Left ventricle myocardium superior (tissue), 1 donor: ENCODE measurements around the gene GPC6. TPM values are rescaled to one million over a fixed set of nuclear protein-coding genes. Genes with fewer than 3 reads are reported as not detected.

ENCODE experiments used
- ATAC-seq: fragments of 200-7000 bp; cut with Tn5 transposase; one replicate; pipeline ENCODE4 v1.9.1; 2020; ENCODE audit warnings: mild to moderate bottlenecking, moderate library complexity
- DNase-seq: peaks from one replicate; pipeline ENCODE4 v3.0.0-alpha.2; 2020
- intact Hi-C: fragments of 100-400 bp; cut with micrococcal nuclease; formaldehyde crosslinking; loops from one replicate; pipeline ENCODE4 v1.11.0; 2022
- total RNA-seq: library from RNA; stranded (reverse); fragmentation: NEBNext Ultra II Directional; extraction: Animal tissue kit (Norgen Biotek cat#: 25700); gene quantifications from one replicate; pipeline ENCODE4 v1.2.1, GENCODE V29; 2021
- donor health status: DM: no; HTN: yes; CAD: no; lungs with severe emphysema.

GPC6 gene
- total RNA-seq, 1 donor from 2014 or later, result 1.6 TPM

GRCh38 chr13:93621051-93621450, 394.4 kb downstream of the GPC6 start:
- DNase-seq, result no peak
- intact Hi-C loops, result no loop called here
- no peak for ATAC-seq

GRCh38 chr13:93621966-93622365, 395.4 kb downstream of the GPC6 start:
- intact Hi-C loops, result no loop called here
- no peak for ATAC-seq
- no peak for DNase-seq

GRCh38 chr13:93624311-93624777, 397.7 kb downstream of the GPC6 start:
- intact Hi-C loops, result no loop called here
- no peak for DNase-seq
- no peak for ATAC-seq

GRCh38 chr13:93625536-93625935, 398.9 kb downstream of the GPC6 start:
- intact Hi-C loops, result no loop called here
- DNase-seq (no peak), ATAC-seq (no peak)

- intact Hi-C loops, result no loop called here
- no peak for DNase-seq
- ATAC-seq, result no peak
Measured at GRCh38 chr13:93628136-93628797, 401.7 kb downstream of the GPC6 start.

- ATAC-seq, result peak; percentile 88
- intact Hi-C loops, result no loop called here
- DNase-seq, result no peak
Measured at GRCh38 chr13:93635616-93636032, 409.0 kb downstream of the GPC6 start.

- DNase-seq (no peak), ATAC-seq (no peak)
Measured at GRCh38 chr13:93637852-93638251, 411.2 kb downstream of the GPC6 start.

GRCh38 chr13:93640452-93640851, 413.8 kb downstream of the GPC6 start:
- DNase-seq (no peak), ATAC-seq (no peak)
- intact Hi-C loops, result no loop called here

More at GRCh38 chr13:93637852-93638251, 411.2 kb downstream of the GPC6 start:
- intact Hi-C loops, result no loop called here

- DNase-seq (no peak), ATAC-seq (peak; percentile 55)
- intact Hi-C loops, result no loop called here
Measured at GRCh38 chr13:93646245-93646644, 419.6 kb downstream of the GPC6 start.

- no peak for DNase-seq
- ATAC-seq, result no peak
- intact Hi-C loops, result no loop called here
Measured at GRCh38 chr13:93649496-93649895, 422.9 kb downstream of the GPC6 start.

- DNase-seq (no peak), ATAC-seq (no peak)
- intact Hi-C loops, result no loop called here
Measured at GRCh38 chr13:93653776-93654175, 427.2 kb downstream of the GPC6 start.

GRCh38 chr13:93655154-93655553, 428.5 kb downstream of the GPC6 start:
- no peak for ATAC-seq
- intact Hi-C loops, result no loop called here

GRCh38 chr13:93660391-93661063, 433.9 kb downstream of the GPC6 start:
- ATAC-seq (no peak), DNase-seq (no peak)
- intact Hi-C loops, result no loop called here

More at GRCh38 chr13:93655154-93655553, 428.5 kb downstream of the GPC6 start:
- no peak for DNase-seq

GRCh38 chr13:93670866-93671265, 444.3 kb downstream of the GPC6 start:
- DNase-seq, result no peak
- intact Hi-C loops, result no loop called here

GRCh38 chr13:93672996-93673395, 446.4 kb downstream of the GPC6 start:
- intact Hi-C loops, result no loop called here
- ATAC-seq (no peak), DNase-seq (no peak)

More at GRCh38 chr13:93670866-93671265, 444.3 kb downstream of the GPC6 start:
- no peak for ATAC-seq

- ATAC-seq (no peak), DNase-seq (no peak)
- intact Hi-C loops, result no loop called here
Measured at GRCh38 chr13:93673885-93674284, 447.3 kb downstream of the GPC6 start.

GRCh38 chr13:93674337-93674755, 447.7 kb downstream of the GPC6 start:
- ATAC-seq, result no peak
- no peak for DNase-seq
- intact Hi-C loops, result no loop called here

- DNase-seq, result no peak
- intact Hi-C loops, result no loop called here
- ATAC-seq, result no peak
Measured at GRCh38 chr13:93680329-93680728, 453.7 kb downstream of the GPC6 start.

- no peak for ATAC-seq
- no peak for DNase-seq
- intact Hi-C loops, result no loop called here
Measured at GRCh38 chr13:93685900-93686299, 459.3 kb downstream of the GPC6 start.

- ATAC-seq (no peak), DNase-seq (no peak)
- intact Hi-C loops, result no loop called here
Measured at GRCh38 chr13:93686399-93686798, 459.8 kb downstream of the GPC6 start.

GRCh38 chr13:93687261-93687660, 460.7 kb downstream of the GPC6 start:
- DNase-seq, result no peak
- no peak for ATAC-seq
- intact Hi-C loops, result no loop called here
